Hepatocyte (in vitro differentiated cells): ENCODE data around the gene TNS4. TPM values are rescaled to one million over a fixed set of nuclear protein-coding genes. Genes with fewer than 3 reads are reported as not detected.
A peak's percentile ranks its signal among the peaks of the same experiment; 100 is the strongest.

ENCODE experiments used
- DNase-seq: peaks from one replicate; pipeline ENCODE4 v3.0.0-alpha.2; 2016; ENCODE audit warnings: low spot score
- H2AFZ ChIP-seq: fragments of 200-600 bp; sonication (generic); 2 replicates; pipeline ENCODE4 v1.6.0; 2016; ENCODE audit warnings: antibody characterized with exemption, mild to moderate bottlenecking
- H3K27ac ChIP-seq: fragments of 200-600 bp; sonication (generic); 2 replicates; pipeline ENCODE4 v1.5.1; 2016; ENCODE audit warnings: mild to moderate bottlenecking
- H3K27me3 ChIP-seq: fragments of 200-600 bp; sonication (generic); 2 replicates; pipeline ENCODE4 v1.6.1; 2016
- H3K36me3 ChIP-seq: fragments of 200-600 bp; sonication (generic); replicated peaks from 2 replicates; pipeline ENCODE4 v1.5.1; 2016; ENCODE audit warnings: low read depth; ENCODE audit not compliant: insufficient read depth
- H3K4me1 ChIP-seq: fragments of 200-600 bp; sonication (generic); 2 replicates; pipeline ENCODE4 v1.5.1; 2016; ENCODE audit warnings: mild to moderate bottlenecking, moderate library complexity; ENCODE audit not compliant: insufficient read depth
- H3K4me2 ChIP-seq: fragments of 200-600 bp; sonication (generic); 2 replicates; pipeline ENCODE4 v1.6.0; 2016
- H3K4me3 ChIP-seq: fragments of 200-600 bp; sonication (generic); 2 replicates; pipeline ENCODE4 v1.5.1; 2016; ENCODE audit warnings: mild to moderate bottlenecking
- H3K79me2 ChIP-seq: fragments of 200-600 bp; sonication (generic); 2 replicates; pipeline ENCODE4 v1.6.0; 2017; ENCODE audit warnings: mild to moderate bottlenecking
- H3K9me2 ChIP-seq: fragments of 200-600 bp; sonication (generic); replicated peaks from 2 replicates; pipeline ENCODE4 v1.6.0; 2017; ENCODE audit warnings: mild to moderate bottlenecking; ENCODE audit not compliant: insufficient read depth
- H3K9me3 ChIP-seq: fragments of 200-600 bp; sonication (generic); 2 replicates; pipeline ENCODE4 v1.5.1; 2016; ENCODE audit warnings: low read depth, mild to moderate bottlenecking
- H4K20me1 ChIP-seq: fragments of 200-600 bp; sonication (generic); 2 replicates; pipeline ENCODE4 v1.6.0; 2016; ENCODE audit warnings: mild to moderate bottlenecking; ENCODE audit not compliant: insufficient read depth, poor library complexity, severe bottlenecking
- CTCF ChIP-seq: fragments of 200-600 bp; sonication (generic); IDR thresholded peaks from 2 replicates; pipeline ENCODE4 v1.5.1; 2016; ENCODE audit warnings: antibody characterized with exemption, mild to moderate bottlenecking; ENCODE audit not compliant: poor library complexity
- EZH2 ChIP-seq: fragments of 200-600 bp; sonication (generic); IDR thresholded peaks from 2 replicates; pipeline ENCODE4 v1.6.1; 2016; ENCODE audit warnings: antibody characterized with exemption, mild to moderate bottlenecking, borderline replicate concordance
- EZH2phosphoT487 ChIP-seq: fragments of 200-600 bp; sonication (generic); IDR thresholded peaks from one replicate; pipeline ENCODE4 v1.6.1; 2018; ENCODE audit warnings: antibody characterized with exemption, mild to moderate bottlenecking, low read depth, moderate library complexity; ENCODE audit not compliant: unreplicated experiment, severe bottlenecking
- WGBS: methylation state at CpG from one replicate; pipeline ENCODE4 v1.1.6; 2016; ENCODE audit warnings: low lambda C conversion rate; ENCODE audit errors: missing lambda C conversion rate; 5-methylcytosine and 5-hydroxymethylcytosine counted together
- polyA plus RNA-seq: library from polyadenylated mRNA; unstranded; fragments of >200 nt; fragmentation: Nextera tagmentation; extraction: Ambion mirVana; gene quantifications from 2 replicates; pipeline ENCODE4 v1.2.1, GENCODE V29; 2016
- total RNA-seq: library from RNA; depleted of rRNA; stranded (reverse); fragments of >200 nt; gene quantifications from 2 replicates; pipeline ENCODE4 v1.2.3, GENCODE V29; 2014

The TNS4 gene
- total and polyA plus RNA-seq, 2 experiments from 2014 or later = 0.07 TPM; not detected in 1

- Histone ChIP-seq H3K79me2 (peaks cover 12% of the 10 kb centered on the region), H3K27ac (no peak overlapping the region), H3K4me1 (peaks cover 13% of the 10 kb centered on the region), H4K20me1 (no peaks in the 10 kb centered on the region), H3K4me2 (no peak overlapping the region), H3K27me3 (no peaks in the 10 kb centered on the region), H3K9me2 (no peaks in the 10 kb centered on the region), H3K4me3 (no peak overlapping the region), H2AFZ (no peak overlapping the region), H3K36me3 (no peaks in the 10 kb centered on the region), H3K9me3 (no peaks in the 10 kb centered on the region)
- no peak for DNase-seq
- no peak for TF ChIP-seq CTCF
- 89% methylated on average over 4 of the region's 4 CpGs for WGBS
Observed at GRCh38 chr17:40440166-40440565, 61.3 kb downstream of the TNS4 start.

- no peaks in the 10 kb centered on the region for H3K79me2 ChIP-seq
- H4K20me1 ChIP-seq = no peaks in the 10 kb centered on the region
- no peak overlapping the region for H2AFZ ChIP-seq
- no peak overlapping the region for H3K4me2 ChIP-seq
- no peaks in the 10 kb centered on the region for H3K27me3 ChIP-seq
- H3K4me1 ChIP-seq = peaks cover 12% of the 10 kb centered on the region
- H3K36me3 ChIP-seq = no peaks in the 10 kb centered on the region
- TF ChIP-seq EZH2 (no peak), EZH2phosphoT487 (no peak)
- WGBS = 96% methylated on average over 5 of the region's 5 CpGs
- DNase-seq = no peak
- no peaks in the 10 kb centered on the region for H3K9me2 ChIP-seq
- H3K4me3 ChIP-seq = no peak overlapping the region
- H3K9me3 ChIP-seq = no peaks in the 10 kb centered on the region
- H3K27ac ChIP-seq = no peak overlapping the region
Observed at GRCh38 chr17:40437095-40437732, 64.2 kb downstream of the TNS4 start.

- TF ChIP-seq EZH2phosphoT487 (no peak), EZH2 (no peak)
- Histone ChIP-seq H2AFZ (no peak overlapping the region), H3K4me1 (peaks cover 12% of the 10 kb centered on the region), H3K4me2 (no peak overlapping the region), H3K9me3 (no peaks in the 10 kb centered on the region), H3K4me3 (no peak overlapping the region), H3K36me3 (no peaks in the 10 kb centered on the region), H3K27me3 (no peaks in the 10 kb centered on the region), H4K20me1 (no peaks in the 10 kb centered on the region), H3K79me2 (no peaks in the 10 kb centered on the region), H3K27ac (no peak overlapping the region), H3K9me2 (no peaks in the 10 kb centered on the region)
- no peak for DNase-seq
- 74% methylated on average over 5 of the region's 5 CpGs for WGBS
Observed at GRCh38 chr17:40436636-40437035, 64.8 kb downstream of the TNS4 start.

- H3K4me2 ChIP-seq = no peak overlapping the region
- WGBS = 73% methylated on average over 6 of the region's 6 CpGs
- no peak for DNase-seq
- no peaks in the 10 kb centered on the region for H4K20me1 ChIP-seq
- H3K79me2 ChIP-seq = no peaks in the 10 kb centered on the region
- H3K4me3 ChIP-seq = no peak overlapping the region
- H2AFZ ChIP-seq = no peak overlapping the region
- TF ChIP-seq EZH2 (no peak), CTCF (peak; percentile 24), EZH2phosphoT487 (no peak)
- no peaks in the 10 kb centered on the region for H3K36me3 ChIP-seq
- H3K9me2 ChIP-seq = no peaks in the 10 kb centered on the region
- peaks cover 12% of the 10 kb centered on the region for H3K4me1 ChIP-seq
- no peaks in the 10 kb centered on the region for H3K27me3 ChIP-seq
- peak overlapping the region; percentile 15 for H3K27ac ChIP-seq
- no peaks in the 10 kb centered on the region for H3K9me3 ChIP-seq
Observed at GRCh38 chr17:40433551-40434415, 67.6 kb downstream of the TNS4 start.
